ENCODE results near the gene C1S. TPM values are rescaled to one million over a fixed set of nuclear protein-coding genes. Genes with fewer than 3 reads are reported as not detected.

Gene C1S
- total RNA-seq, 6 experiments from 2014 or later = 21.9 to 30.8 (median 30.2) TPM

GRCh38 chr12:7118881-7119280, 58.4 kb downstream of the C1S start:
- Mint-ChIP-seq H3K4me1 (ENCODE audit: low read depth) (peaks cover 5% of the 10 kb centered on the region; the same call in 1 of the 2 replicates), H3K27ac (no peak overlapping the region), H3K27me3 (ENCODE audit: insufficient read depth) (no peaks in the 10 kb centered on the region; the same call in 1 of the 2 replicates), H3K36me3 (ENCODE audit: low read depth) (peaks cover 10% of the 10 kb centered on the region; the same call in 1 of the 2 replicates), H3K4me3 (no peak overlapping the region), H3K9me3 (no peaks in the 10 kb centered on the region)
- no peak for DNase-seq
- TF ChIP-seq CTCF (IDR thresholded peaks at IDR 0.05) = no peak

DNA sequence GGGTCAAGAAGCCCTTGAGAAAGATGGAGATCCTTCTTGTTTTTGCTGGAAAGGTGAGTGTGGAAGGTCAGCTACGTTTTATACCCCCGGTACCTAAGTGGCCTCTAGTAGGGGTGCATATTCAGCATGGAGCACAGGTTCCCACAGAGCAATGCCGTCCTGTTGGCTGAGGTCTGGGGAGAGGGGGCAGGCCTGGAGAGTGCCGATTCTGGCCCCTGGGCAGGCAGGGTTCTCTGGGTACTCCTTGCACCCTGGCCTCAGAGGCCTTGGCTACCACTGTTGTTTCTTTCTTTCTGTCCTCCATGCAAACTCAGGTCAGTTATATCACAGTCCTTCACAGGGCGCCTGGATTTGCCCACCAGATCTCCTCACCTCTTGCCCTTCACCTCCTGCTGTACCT, 59.6 kb downstream of the C1S start:
- Mint-ChIP-seq H3K9me3 (no peaks in the 10 kb centered on the region), H3K27ac (no peak overlapping the region), H3K4me3 (no peak overlapping the region), H3K36me3 (ENCODE audit: low read depth) (peaks cover under 1% of the 10 kb centered on the region; the same call in 1 of the 2 replicates), H3K4me1 (ENCODE audit: low read depth) (peaks cover 5% of the 10 kb centered on the region; the same call in 1 of the 2 replicates), H3K27me3 (ENCODE audit: insufficient read depth) (peaks cover 1% of the 10 kb centered on the region)
- TF ChIP-seq CTCF (IDR thresholded peaks at IDR 0.05) = no peak
- no peak for DNase-seq

Other genes starting within 250 kb of the C1S start
- gene GPR162, start 238.9 kb upstream of the C1S start, total RNA-seq (2021; fragmentation: NEBNext Ultra II Directional; extraction: Animal tissue kit (Norgen Biotek cat#: 25700)) = 1 to 10 TPM in 5 of 6 experiments, under 1 TPM in 1; 0.78 to 3.1 (median 2.6) TPM
- 100 to 1,000 TPM in 4 of 6 experiments, 10 to 100 TPM in 2; 94.0 to 109 (median 103) TPM for gene P3H3, start 232.3 kb upstream of the C1S start, total RNA-seq (2021; fragmentation: NEBNext Ultra II Directional; extraction: Animal tissue kit (Norgen Biotek cat#: 25700))
- gene GNB3, start 219.8 kb upstream of the C1S start, total RNA-seq (2021; fragmentation: NEBNext Ultra II Directional; extraction: Animal tissue kit (Norgen Biotek cat#: 25700)) = 1 to 10 TPM; 4.3 to 7.2 (median 6.3) TPM
- 10 to 100 TPM; 24.0 to 62.5 (median 56.3) TPM for gene CDCA3, start 209.4 kb upstream of the C1S start, total RNA-seq (2021; fragmentation: NEBNext Ultra II Directional; extraction: Animal tissue kit (Norgen Biotek cat#: 25700))
- gene USP5, start 208.6 kb upstream of the C1S start, total RNA-seq (2021; fragmentation: NEBNext Ultra II Directional; extraction: Animal tissue kit (Norgen Biotek cat#: 25700)) = 100 to 1,000 TPM; 149 to 211 (median 182) TPM
- gene TPI1, start 193.2 kb upstream of the C1S start, total RNA-seq (2021; fragmentation: NEBNext Ultra II Directional; extraction: Animal tissue kit (Norgen Biotek cat#: 25700)) = 100 to 1,000 TPM; 853 to 931 (median 870) TPM
- gene SPSB2, start 187.4 kb upstream of the C1S start, total RNA-seq (2021; fragmentation: NEBNext Ultra II Directional; extraction: Animal tissue kit (Norgen Biotek cat#: 25700)) = 10 to 100 TPM; 12.1 to 13.9 (median 13.0) TPM
- 1 to 10 TPM; 5.5 to 7.9 (median 6.6) TPM for gene LRRC23, start 155.9 kb upstream of the C1S start, total RNA-seq (2021; fragmentation: NEBNext Ultra II Directional; extraction: Animal tissue kit (Norgen Biotek cat#: 25700))
- gene ENO2, start 146.1 kb upstream of the C1S start, total RNA-seq (2021; fragmentation: NEBNext Ultra II Directional; extraction: Animal tissue kit (Norgen Biotek cat#: 25700)) = 10 to 100 TPM; 18.9 to 26.9 (median 24.7) TPM
- 100 to 1,000 TPM in 4 of 6 experiments, 10 to 100 TPM in 2; 96.8 to 120 (median 107) TPM for gene ATN1, start 132.8 kb upstream of the C1S start, total RNA-seq (2021; fragmentation: NEBNext Ultra II Directional; extraction: Animal tissue kit (Norgen Biotek cat#: 25700))
- gene RNU7-1, start 116.9 kb upstream of the C1S start, total RNA-seq (2021; fragmentation: NEBNext Ultra II Directional; extraction: Animal tissue kit (Norgen Biotek cat#: 25700)) = not detected
- gene C12orf57, start 116.7 kb upstream of the C1S start, total RNA-seq (2021; fragmentation: NEBNext Ultra II Directional; extraction: Animal tissue kit (Norgen Biotek cat#: 25700)) = 100 to 1,000 TPM; 115 to 131 (median 123) TPM
- gene PTPN6, start 109.4 kb upstream of the C1S start, total RNA-seq (2021; fragmentation: NEBNext Ultra II Directional; extraction: Animal tissue kit (Norgen Biotek cat#: 25700)) = not detected
- gene PHB2, start 90.1 kb upstream of the C1S start, total RNA-seq (2021; fragmentation: NEBNext Ultra II Directional; extraction: Animal tissue kit (Norgen Biotek cat#: 25700)) = 100 to 1,000 TPM; 160 to 198 (median 182) TPM
- 10 to 100 TPM; 64.9 to 83.7 (median 75.6) TPM for gene EMG1, start 89.8 kb upstream of the C1S start, total RNA-seq (2021; fragmentation: NEBNext Ultra II Directional; extraction: Animal tissue kit (Norgen Biotek cat#: 25700))
- 10 to 100 TPM; 17.4 to 28.4 (median 21.6) TPM for gene LPCAT3, start 42.2 kb upstream of the C1S start, total RNA-seq (2021; fragmentation: NEBNext Ultra II Directional; extraction: Animal tissue kit (Norgen Biotek cat#: 25700))
- gene C1R, start 31.7 kb downstream of the C1S start, total RNA-seq (2021; fragmentation: NEBNext Ultra II Directional; extraction: Animal tissue kit (Norgen Biotek cat#: 25700)) = 10 to 100 TPM in 5 of 6 experiments, 1 to 10 TPM in 1; 9.3 to 43.4 (median 36.0) TPM
- gene C1RL, start 48.5 kb downstream of the C1S start, total RNA-seq (2021; fragmentation: NEBNext Ultra II Directional; extraction: Animal tissue kit (Norgen Biotek cat#: 25700)) = 10 to 100 TPM in 5 of 6 experiments, 1 to 10 TPM in 1; 8.5 to 20.0 (median 15.8) TPM
- not detected for gene RBP5, start 68.2 kb downstream of the C1S start, total RNA-seq (2021; fragmentation: NEBNext Ultra II Directional; extraction: Animal tissue kit (Norgen Biotek cat#: 25700))
- 10 to 100 TPM; 10.4 to 15.5 (median 13.7) TPM for gene CLSTN3, start 69.7 kb downstream of the C1S start, total RNA-seq (2021; fragmentation: NEBNext Ultra II Directional; extraction: Animal tissue kit (Norgen Biotek cat#: 25700))
- 10 to 100 TPM; 19.8 to 24.4 (median 22.2) TPM for gene PEX5, start 129.0 kb downstream of the C1S start, total RNA-seq (2021; fragmentation: NEBNext Ultra II Directional; extraction: Animal tissue kit (Norgen Biotek cat#: 25700))
- gene ACSM4, start 243.4 kb downstream of the C1S start, total RNA-seq (2021; fragmentation: NEBNext Ultra II Directional; extraction: Animal tissue kit (Norgen Biotek cat#: 25700)) = not detected

Measured in HFFc6 (cell line).